KOPT-K1 (cell line): ENCODE measurements around the gene HDAC1.

Experiments used
- H3K27ac ChIP-seq: fragments of 200-600 bp; sonication (generic); 2 replicates; pipeline ENCODE4 v1.5.1; 2016; ENCODE audit warnings: antibody characterized with exemption, mild to moderate bottlenecking, low read depth, low read length; ENCODE audit not compliant: poor library complexity, severe bottlenecking
- H3K36me3 ChIP-seq: fragments of 200-600 bp; sonication (generic); 2 replicates; pipeline ENCODE4 v1.5.1; 2017; ENCODE audit warnings: antibody characterized with exemption, mild to moderate bottlenecking, low read length, moderate library complexity; ENCODE audit not compliant: insufficient read depth
- H3K9me3 ChIP-seq: fragments of 200-600 bp; sonication (generic); 2 replicates; pipeline ENCODE4 v1.5.1; 2017; ENCODE audit warnings: antibody characterized with exemption, low read length, mild to moderate bottlenecking; ENCODE audit not compliant: insufficient read depth, poor library complexity, severe bottlenecking

The HDAC1 gene

GRCh38 chr1:32361674-32362473 lies 70.0 kb downstream of the HDAC1 start:
- Histone ChIP-seq H3K27ac (no peak overlapping the region), H3K9me3 (no peaks in the 10 kb centered on the region), H3K36me3 (peaks cover 41% of the 10 kb centered on the region)

- no peak within 1 kb of the TSS for H3K27ac ChIP-seq
- peaks cover 50% of the 10 kb centered on the region for H3K36me3 ChIP-seq
- H3K9me3 ChIP-seq: no peaks in the 10 kb centered on the region
These were observed 70.8 kb downstream of the HDAC1 start, which contains the start of the genes FAM229A and TSSK3 for GRCh38 chr1:32362474-32363313. TSS of gene FAM229A (minus strand) at chr1:32362485. CDS start at chr1:32362091, 394 bp downstream. TSS of gene TSSK3 (plus strand) at chr1:32362539. CDS start at chr1:32362702, 163 bp downstream.

- no peaks in the 10 kb centered on the region for H3K9me3 ChIP-seq
- no peak overlapping the region for H3K27ac ChIP-seq
- peaks cover 60% of the 10 kb centered on the region for H3K36me3 ChIP-seq
These were observed 71.8 kb downstream of the HDAC1 start for GRCh38 chr1:32363713-32364112.

- H3K36me3 ChIP-seq: peaks cover 70% of the 10 kb centered on the region
- no peaks in the 10 kb centered on the region for H3K9me3 ChIP-seq
- no peak overlapping the region for H3K27ac ChIP-seq
These were observed 73.0 kb downstream of the HDAC1 start for GRCh38 chr1:32364836-32365235.

GRCh38 chr1:32365445-32365844 lies 73.6 kb downstream of the HDAC1 start:
- Histone ChIP-seq H3K36me3 (peaks cover 70% of the 10 kb centered on the region), H3K27ac (no peak overlapping the region), H3K9me3 (no peaks in the 10 kb centered on the region)

- Histone ChIP-seq H3K27ac (no peak overlapping the region), H3K36me3 (peaks cover 74% of the 10 kb centered on the region), H3K9me3 (no peaks in the 10 kb centered on the region)
These were observed 76.2 kb downstream of the HDAC1 start for GRCh38 chr1:32367912-32368635.

GRCh38 chr1:32372149-32372756 lies 80.4 kb downstream of the HDAC1 start:
- H3K27ac ChIP-seq: no peak overlapping the region
- no peaks in the 10 kb centered on the region for H3K9me3 ChIP-seq
- peaks cover 79% of the 10 kb centered on the region for H3K36me3 ChIP-seq

GRCh38 chr1:32373996-32374592 lies 82.2 kb downstream of the HDAC1 start:
- Histone ChIP-seq H3K36me3 (peaks cover 79% of the 10 kb centered on the region), H3K27ac (no peak overlapping the region), H3K9me3 (no peaks in the 10 kb centered on the region)

GRCh38 chr1:32376199-32376598 lies 84.3 kb downstream of the HDAC1 start:
- peaks cover 94% of the 10 kb centered on the region for H3K36me3 ChIP-seq
- no peak overlapping the region for H3K27ac ChIP-seq
- no peaks in the 10 kb centered on the region for H3K9me3 ChIP-seq

GRCh38 chr1:32377541-32378220 lies 85.8 kb downstream of the HDAC1 start:
- Histone ChIP-seq H3K9me3 (no peaks in the 10 kb centered on the region), H3K36me3 (peaks cover 99% of the 10 kb centered on the region), H3K27ac (no peak overlapping the region)

GRCh38 chr1:32380057-32380456 lies 88.2 kb downstream of the HDAC1 start:
- peaks cover 99% of the 10 kb centered on the region for H3K36me3 ChIP-seq
- no peak overlapping the region for H3K27ac ChIP-seq
- H3K9me3 ChIP-seq: no peaks in the 10 kb centered on the region
